ENCODE results near the gene UBL4A.

GRCh38 chrX:154495472-154495922 is 9.1 kb upstream of the UBL4A start:
- TF ChIP-seq, protein P1, sequence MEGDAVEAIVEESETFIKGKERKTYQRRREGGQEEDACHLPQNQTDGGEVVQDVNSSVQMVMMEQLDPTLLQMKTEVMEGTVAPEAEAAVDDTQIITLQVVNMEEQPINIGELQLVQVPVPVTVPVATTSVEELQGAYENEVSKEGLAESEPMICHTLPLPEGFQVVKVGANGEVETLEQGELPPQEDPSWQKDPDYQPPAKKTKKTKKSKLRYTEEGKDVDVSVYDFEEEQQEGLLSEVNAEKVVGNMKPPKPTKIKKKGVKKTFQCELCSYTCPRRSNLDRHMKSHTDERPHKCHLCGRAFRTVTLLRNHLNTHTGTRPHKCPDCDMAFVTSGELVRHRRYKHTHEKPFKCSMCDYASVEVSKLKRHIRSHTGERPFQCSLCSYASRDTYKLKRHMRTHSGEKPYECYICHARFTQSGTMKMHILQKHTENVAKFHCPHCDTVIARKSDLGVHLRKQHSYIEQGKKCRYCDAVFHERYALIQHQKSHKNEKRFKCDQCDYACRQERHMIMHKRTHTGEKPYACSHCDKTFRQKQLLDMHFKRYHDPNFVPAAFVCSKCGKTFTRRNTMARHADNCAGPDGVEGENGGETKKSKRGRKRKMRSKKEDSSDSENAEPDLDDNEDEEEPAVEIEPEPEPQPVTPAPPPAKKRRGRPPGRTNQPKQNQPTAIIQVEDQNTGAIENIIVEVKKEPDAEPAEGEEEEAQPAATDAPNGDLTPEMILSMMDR (IDR thresholded peaks at IDR 0.05; ENCODE audit: extremely low read depth in 1 of 2, insufficient read depth in 1 of 2, low read depth in 1 of 2, low read length in 2 of 2), result no peak
- no peak for TF ChIP-seq POLR2AphosphoS5 (IDR thresholded peaks at IDR 0.05; ENCODE audit: insufficient read depth, low read depth, low read length)
